Endothelial cell of umbilical vein (primary cell): ENCODE results near the gene SUPT4H1. TPM values are rescaled to one million over a fixed set of nuclear protein-coding genes. Genes with fewer than 3 reads are reported as not detected.

Experiments used
- BruUV-seq: library from RNA; stranded (reverse); fragments of 400-500 nt; replicated peaks from 2 replicates; lab custom pipeline; 2021; lab: Mats Ljungman, UMichigan
- CTCF ChIA-PET: fragments of 300-600, 350-600 bp; sonication (Branson Sonifier 250); formaldehyde crosslinking; loops from one replicate; lab custom pipeline; 2021; ENCODE audit warnings: antibody characterized with exemption, inconsistent platforms; lab: Charles Lee
- POLR2A ChIA-PET: fragments of 300-600, 350-600 bp; sonication (Branson Sonifier 250); formaldehyde crosslinking; loops from one replicate; lab custom pipeline; 2021; ENCODE audit warnings: antibody characterized with exemption, inconsistent platforms; lab: Charles Lee
- DNase-seq: peaks from one replicate; pipeline ENCODE4 v3.0.0-alpha.2; 2011; ENCODE audit warnings: low read depth, low spot score
- FAIRE-seq: peaks from 2 replicates; lab custom pipeline; 2011; peaks lifted over from hg19 to GRCh38; lab: Jason Lieb, UNC
- H2AFZ ChIP-seq: 2 replicates; pipeline ENCODE4 v1.6.0; 2012; ENCODE audit warnings: low read depth, low read length, control low read depth, inconsistent platforms
- H3K27ac ChIP-seq: 2 replicates; pipeline ENCODE4 v1.5.1; 2011; ENCODE audit warnings: low read depth, mild to moderate bottlenecking, control low read depth, low read length, moderate library complexity; ENCODE audit not compliant: insufficient read depth
- H3K27me3 ChIP-seq, 2 experiments: 2 replicates each; pipeline versions ENCODE4 v1.6.0 to v1.6.1; 2011; ENCODE audit warnings: low read length in 2 of 2, mixed read lengths in 1 of 2; ENCODE audit not compliant: control insufficient read depth in 2 of 2, insufficient read depth in 2 of 2
- H3K36me3 ChIP-seq, 2 experiments: 2 replicates in 1 of 2; 3 replicates in 1 of 2; pipeline ENCODE4 v1.5.1; 2011; ENCODE audit warnings: low read length in 2 of 2, mild to moderate bottlenecking in 1 of 2, moderate library complexity in 1 of 2; ENCODE audit not compliant: control insufficient read depth in 2 of 2, insufficient read depth in 2 of 2; ENCODE audit errors: extremely low read depth in 1 of 2
- H3K4me1 ChIP-seq: 3 replicates; pipeline ENCODE4 v1.5.1; 2011; ENCODE audit warnings: mild to moderate bottlenecking, low read length; ENCODE audit not compliant: control insufficient read depth, insufficient read depth; ENCODE audit errors: extremely low read depth
- H3K4me2 ChIP-seq: 2 replicates; pipeline ENCODE4 v1.6.1; 2011; ENCODE audit warnings: low read length, control low read depth, mixed read lengths; ENCODE audit not compliant: insufficient read depth
- H3K4me3 ChIP-seq, 3 experiments: fragments of 200-600 bp in 1 of 3; sonication (generic), shearing (Covaris generic) in 1 of 3; replicated peaks in 1 of 3; 2 replicates each; pipeline ENCODE4 v1.5.1; 2011 to 2016; ENCODE audit warnings: control low read depth in 3 of 3, low read length in 3 of 3, mild to moderate bottlenecking in 2 of 3, inconsistent platforms in 1 of 3, low read depth in 1 of 3, moderate library complexity in 1 of 3; ENCODE audit not compliant: insufficient read depth in 1 of 3
- H3K79me2 ChIP-seq: 2 replicates; pipeline ENCODE4 v1.6.0; 2012; ENCODE audit warnings: low read length, inconsistent platforms; ENCODE audit not compliant: control insufficient read depth, insufficient read depth
- H3K9ac ChIP-seq: replicated peaks from 2 replicates; pipeline ENCODE3; 2011; ENCODE audit warnings: low read length, control low read depth; ENCODE audit not compliant: insufficient read depth; ENCODE audit errors: extremely low read depth
- H3K9me1 ChIP-seq: replicated peaks from 3 replicates; pipeline ENCODE4 v1.6.0; 2011; ENCODE audit warnings: mild to moderate bottlenecking, low read length; ENCODE audit not compliant: control insufficient read depth, insufficient read depth; ENCODE audit errors: extremely low read depth
- H3K9me3 ChIP-seq: replicated peaks from 2 replicates; pipeline ENCODE4 v1.5.1; 2012; ENCODE audit warnings: low read length, inconsistent platforms; ENCODE audit not compliant: control insufficient read depth, insufficient read depth
- H4K20me1 ChIP-seq: replicated peaks from 2 replicates; pipeline ENCODE3; 2011; ENCODE audit warnings: mild to moderate bottlenecking, low read length; ENCODE audit not compliant: control insufficient read depth, insufficient read depth; ENCODE audit errors: extremely low read depth
- EZH2 ChIP-seq: IDR thresholded peaks from 2 replicates; pipeline ENCODE4 v1.6.1; 2012; ENCODE audit warnings: borderline replicate concordance, low read depth, mild to moderate bottlenecking, moderate library complexity, low read length, inconsistent platforms; ENCODE audit not compliant: severe bottlenecking
- FOS ChIP-seq: IDR thresholded peaks from 2 replicates; pipeline ENCODE4 v1.6.1; 2011; ENCODE audit warnings: mild to moderate bottlenecking, low read length, moderate library complexity, borderline replicate concordance; ENCODE audit not compliant: insufficient read depth
- GATA2 ChIP-seq: IDR thresholded peaks from 2 replicates; pipeline ENCODE4 v1.7.0; 2011; ENCODE audit warnings: low read depth, mild to moderate bottlenecking, moderate library complexity, mixed read lengths, low read length; ENCODE audit not compliant: insufficient read length, insufficient read depth
- JUN ChIP-seq: IDR thresholded peaks from 2 replicates; pipeline ENCODE4 v1.6.1; 2011; ENCODE audit warnings: borderline replicate concordance, low read depth; ENCODE audit not compliant: insufficient read length, insufficient read depth
- MYC ChIP-seq: IDR thresholded peaks from one replicate; pipeline ENCODE4 v1.6.1; 2011; ENCODE audit warnings: mild to moderate bottlenecking, low read depth, low read length
- POLR2A ChIP-seq: IDR thresholded peaks from 2 replicates; pipeline ENCODE4 v1.6.1; 2012; ENCODE audit warnings: low read depth, mild to moderate bottlenecking, control low read depth, low read length
- POLR2AphosphoS5 ChIP-seq: IDR thresholded peaks from 2 replicates; pipeline ENCODE4 v1.6.1; 2012; ENCODE audit warnings: low read depth, mild to moderate bottlenecking, control low read depth, low read length, moderate library complexity; ENCODE audit not compliant: insufficient read depth
- dilution Hi-C: fragments of 300-500 bp; cut with MboI; formaldehyde crosslinking; loops from one replicate; pipeline ENCODE4 v1.15.0; 2019; ENCODE audit warnings: low sequenced_read_pairs; ENCODE audit not compliant: extremely low pct_ligation_motif_present
- intact Hi-C: fragments of 100-400 bp; cut with micrococcal nuclease; formaldehyde crosslinking; loops from one replicate; pipeline ENCODE4 v1.10.0; 2022
- polyA plus RNA-seq, 4 experiments: library from polyadenylated mRNA; depleted of rRNA in 3 of 4; stranded (reverse) in 3 of 4; unstranded in 1 of 4; fragments of >200 nt; gene quantifications; 2 replicates each; pipeline versions ENCODE4 v1.2.1 to v1.2.3, GENCODE V29; 2011 to 2012; ENCODE audit warnings: missing spikeins in 1 of 4
- total RNA-seq: library from RNA; stranded (reverse); gene quantifications from 2 replicates; pipeline ENCODE4 v1.2.3, GENCODE V29; 2021
- TF ChIP-seq, protein P1 (sequence below), 2 donors: IDR thresholded peaks; 1 replicate in 1 of 2; 2 replicates in 1 of 2; pipeline ENCODE4 v1.5.1; 2011; ENCODE audit warnings: low read length in 2 of 2, mild to moderate bottlenecking in 2 of 2, moderate library complexity in 2 of 2, control low read depth in 1 of 2, inconsistent platforms in 1 of 2, low read depth in 1 of 2; ENCODE audit not compliant: insufficient read depth in 1 of 2; ENCODE audit errors: extremely low read depth in 1 of 2
- TF ChIP-seq, protein P2 (sequence below): IDR thresholded peaks from 2 replicates; pipeline ENCODE4 v1.6.1; 2011; ENCODE audit not compliant: insufficient read depth, insufficient read length

The SUPT4H1 gene
- total and polyA plus RNA-seq, 2 donors (not counting 3 experiments of a cell fraction or from before 2014, with no cell fraction given) = 77.5 to 154 TPM

DNA sequence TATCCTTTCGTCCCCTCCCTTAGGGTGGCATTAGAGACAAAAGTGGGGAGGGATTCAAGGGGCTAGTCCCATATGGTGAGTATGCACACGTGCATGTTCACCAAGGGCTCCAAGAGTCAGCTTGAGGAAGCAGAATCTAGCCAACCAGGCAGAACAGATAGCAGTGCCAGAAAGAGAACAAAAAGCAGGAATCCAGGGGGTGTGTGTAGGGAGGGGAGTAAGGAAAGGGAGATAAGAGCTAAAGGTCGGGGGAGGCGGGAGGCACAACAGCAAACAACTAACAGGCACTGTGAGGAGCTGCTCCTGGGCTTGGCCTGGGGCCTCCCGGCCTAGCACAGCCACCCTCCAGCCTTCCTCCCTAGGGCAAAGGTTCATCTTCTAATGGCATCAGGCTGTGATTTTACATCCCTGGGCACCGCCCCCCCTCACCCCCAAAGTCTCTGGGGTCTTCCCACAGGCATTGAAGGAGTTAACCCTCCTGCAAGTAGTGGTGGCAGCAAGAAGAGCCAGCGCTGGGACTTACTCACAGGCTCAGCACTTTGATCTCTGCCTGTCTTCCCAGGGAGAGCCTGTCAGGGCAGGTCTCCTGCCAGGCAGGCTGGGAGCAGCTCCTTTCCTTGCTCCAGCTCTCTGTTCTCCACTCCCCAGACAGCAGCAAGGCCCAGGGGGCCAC, 12.4 kb upstream of the SUPT4H1 start:
- TF ChIP-seq JUN (no peak), EZH2 (no peak), FOS (no peak), GATA2 (no peak), POLR2A (no peak), MYC (no peak), POLR2AphosphoS5 (no peak)
- TF ChIP-seq, protein P1, sequence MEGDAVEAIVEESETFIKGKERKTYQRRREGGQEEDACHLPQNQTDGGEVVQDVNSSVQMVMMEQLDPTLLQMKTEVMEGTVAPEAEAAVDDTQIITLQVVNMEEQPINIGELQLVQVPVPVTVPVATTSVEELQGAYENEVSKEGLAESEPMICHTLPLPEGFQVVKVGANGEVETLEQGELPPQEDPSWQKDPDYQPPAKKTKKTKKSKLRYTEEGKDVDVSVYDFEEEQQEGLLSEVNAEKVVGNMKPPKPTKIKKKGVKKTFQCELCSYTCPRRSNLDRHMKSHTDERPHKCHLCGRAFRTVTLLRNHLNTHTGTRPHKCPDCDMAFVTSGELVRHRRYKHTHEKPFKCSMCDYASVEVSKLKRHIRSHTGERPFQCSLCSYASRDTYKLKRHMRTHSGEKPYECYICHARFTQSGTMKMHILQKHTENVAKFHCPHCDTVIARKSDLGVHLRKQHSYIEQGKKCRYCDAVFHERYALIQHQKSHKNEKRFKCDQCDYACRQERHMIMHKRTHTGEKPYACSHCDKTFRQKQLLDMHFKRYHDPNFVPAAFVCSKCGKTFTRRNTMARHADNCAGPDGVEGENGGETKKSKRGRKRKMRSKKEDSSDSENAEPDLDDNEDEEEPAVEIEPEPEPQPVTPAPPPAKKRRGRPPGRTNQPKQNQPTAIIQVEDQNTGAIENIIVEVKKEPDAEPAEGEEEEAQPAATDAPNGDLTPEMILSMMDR (IDR thresholded peaks at IDR 0.05; ENCODE audit: extremely low read depth in 1 of 2, insufficient read depth in 1 of 2, low read depth in 1 of 2, low read length in 2 of 2) = no peak
- TF ChIP-seq, protein P2, sequence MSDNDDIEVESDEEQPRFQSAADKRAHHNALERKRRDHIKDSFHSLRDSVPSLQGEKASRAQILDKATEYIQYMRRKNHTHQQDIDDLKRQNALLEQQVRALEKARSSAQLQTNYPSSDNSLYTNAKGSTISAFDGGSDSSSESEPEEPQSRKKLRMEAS = no peak
- H3K9me3 ChIP-seq = no peaks in the 10 kb centered on the region
- no peaks in the 10 kb centered on the region for H3K4me1 ChIP-seq
- FAIRE-seq = no peak
- ChIA-PET CTCF (interaction anchor here (1.1 to 2.1 kb wide), 3 partner anchors 10 to 53 kb away, joined by 4 to 6 read pairs (median 5); partner anchors contain the start of gene RNF43), POLR2A (no interaction called here)
- H3K9ac ChIP-seq = no peak overlapping the region
- dilution Hi-C loops = no loop called here
- H3K4me3 ChIP-seq = no peak overlapping the region
- H3K27me3 ChIP-seq = peaks cover 0 to 6% of the 10 kb centered on the region in 2 experiments
- no peak overlapping the region for H3K4me2 ChIP-seq
- H3K27ac ChIP-seq = no peak overlapping the region
- DNase-seq = no peak
- H2AFZ ChIP-seq = no peak overlapping the region
- H3K36me3 ChIP-seq = no peaks in the 10 kb centered on the region
- no peaks in the 10 kb centered on the region for H3K79me2 ChIP-seq
- intact Hi-C loops = no loop called here
- H4K20me1 ChIP-seq = no peaks in the 10 kb centered on the region
- BruUV-seq = no TSS peak
- no peaks in the 10 kb centered on the region for H3K9me1 ChIP-seq
